Activated naive CD8-positive, alpha-beta T cell (primary cell): Measurements from ENCODE around the gene BZW1.

Experiments
- H3K27ac Mint-ChIP-seq: one replicate; pipeline ENCODE4 v1.8.0; 2021; ENCODE audit warnings: mixed read lengths
- H3K27me3 Mint-ChIP-seq: one replicate; pipeline ENCODE4 v1.8.0; 2021; ENCODE audit warnings: mixed read lengths
- H3K36me3 Mint-ChIP-seq: one replicate; pipeline ENCODE4 v1.8.0; 2021; ENCODE audit warnings: mixed read lengths
- H3K4me1 Mint-ChIP-seq: one replicate; pipeline ENCODE4 v1.8.0; 2021; ENCODE audit warnings: low read depth, mixed read lengths
- H3K4me3 Mint-ChIP-seq: one replicate; pipeline ENCODE4 v1.8.0; 2021; ENCODE audit warnings: mild to moderate bottlenecking, mixed read lengths
- H3K9me3 Mint-ChIP-seq: one replicate; pipeline ENCODE4 v1.8.0; 2021; ENCODE audit warnings: low read depth, mixed read lengths

BZW1 gene

DNA sequence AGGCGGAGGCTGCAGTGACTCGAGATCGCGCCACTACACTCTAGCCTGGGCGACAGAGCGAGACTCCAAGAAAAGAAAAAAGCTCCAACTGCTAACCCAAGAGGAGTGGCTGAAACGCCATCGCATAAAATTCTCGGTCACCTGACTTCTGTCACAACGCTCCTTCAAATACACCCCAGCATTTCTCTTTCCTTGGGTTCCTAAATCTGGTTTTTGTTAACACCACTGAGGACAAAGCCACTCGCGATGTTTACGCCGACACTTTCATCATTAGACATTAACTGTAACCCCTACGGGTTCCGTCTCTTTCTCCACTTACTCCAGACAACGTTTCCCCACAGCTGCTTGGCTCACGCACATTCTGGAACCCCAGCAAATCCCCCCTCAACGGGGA is 52.1 kb downstream of the BZW1 start:
- Mint-ChIP-seq H3K9me3 (no peaks in the 10 kb centered on the region), H3K27me3 (no peaks in the 10 kb centered on the region), H3K4me3 (peak overlapping the region; percentile 98), H3K36me3 (peaks cover 27% of the 10 kb centered on the region), H3K4me1 (peaks cover 44% of the 10 kb centered on the region), H3K27ac (peak overlapping the region; percentile 100)

DNA sequence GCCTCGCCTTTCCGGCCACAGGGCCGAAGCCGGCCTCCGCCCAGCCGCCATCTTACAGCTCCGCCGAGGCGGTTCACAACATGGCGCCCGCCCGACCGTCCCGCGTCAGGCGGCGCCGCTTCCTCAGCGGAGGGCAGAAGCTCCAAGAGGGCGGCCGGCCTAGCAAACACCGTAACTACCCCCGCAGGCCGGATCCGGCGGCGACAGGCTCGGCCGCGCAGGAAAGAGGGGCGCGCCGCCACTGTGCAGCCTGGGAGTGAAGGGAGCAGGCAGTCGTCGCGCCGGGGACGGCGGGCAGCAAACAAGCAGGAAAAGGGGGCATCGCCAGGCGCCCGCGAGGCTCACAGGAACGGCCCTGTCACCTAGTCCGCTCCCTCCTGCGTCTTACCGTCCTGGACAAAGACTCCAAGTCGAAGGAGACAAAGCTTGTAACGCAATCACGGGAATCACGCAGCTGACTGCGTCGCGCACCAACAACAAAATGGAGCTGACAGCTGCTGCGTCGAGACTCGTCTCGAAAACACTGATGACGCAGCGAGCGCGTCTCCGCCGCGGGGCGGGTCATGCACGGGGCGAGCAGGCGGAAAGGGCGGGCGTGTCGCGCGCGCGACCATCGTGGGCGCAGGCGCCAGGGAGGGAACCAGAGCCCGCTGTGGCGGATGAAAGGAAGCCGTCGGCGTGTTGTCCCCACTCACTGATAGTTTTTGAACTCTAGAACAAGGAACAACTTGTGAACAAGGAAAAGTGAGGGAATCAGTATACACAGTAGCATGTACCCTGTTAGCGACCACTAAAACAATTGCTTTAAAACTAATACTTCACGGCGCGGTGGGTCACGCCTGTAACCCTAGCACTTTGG is 52.7 kb downstream of the BZW1 start, which contains the start of gene CLK1:
Gene CLK1, minus strand, starts transcription at position 483 of the 859 bp plus-strand sequence. CDS start 2,796 bp downstream, outside the sequence.
- H3K27me3 Mint-ChIP-seq, result no peaks in the 10 kb centered on the region
- H3K4me1 Mint-ChIP-seq, result peaks cover 43% of the 10 kb centered on the region
- peak within 1 kb of the TSS; percentile 100 for H3K27ac Mint-ChIP-seq
- peak within 1 kb of the TSS; percentile 98 for H3K4me3 Mint-ChIP-seq
- no peaks in the 10 kb centered on the region for H3K9me3 Mint-ChIP-seq
- peaks cover 25% of the 10 kb centered on the region for H3K36me3 Mint-ChIP-seq

DNA sequence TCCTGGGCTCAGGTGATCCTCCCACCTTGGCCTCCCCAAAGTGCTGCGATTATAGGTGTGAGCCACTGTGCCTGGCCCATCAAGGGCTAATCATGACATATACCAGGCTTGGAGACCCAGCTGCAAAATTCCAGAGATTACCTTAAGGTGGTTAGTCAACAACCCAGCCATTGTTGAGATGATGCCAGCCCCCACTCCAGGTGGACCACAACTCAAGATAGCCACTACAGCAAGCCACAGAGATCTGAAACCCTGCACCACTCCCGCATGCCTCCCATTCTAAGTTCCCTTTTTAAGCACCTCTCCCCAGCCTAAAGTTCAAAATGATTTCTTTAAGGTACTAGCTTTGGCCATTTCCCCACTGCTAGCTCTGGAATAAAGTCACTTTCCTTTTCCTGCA is 57.3 kb downstream of the BZW1 start:
- peaks cover 20% of the 10 kb centered on the region for H3K4me1 Mint-ChIP-seq
- H3K36me3 Mint-ChIP-seq, result peaks cover 4% of the 10 kb centered on the region
- H3K27ac Mint-ChIP-seq, result peak overlapping the region; percentile 79
- no peaks in the 10 kb centered on the region for H3K9me3 Mint-ChIP-seq
- no peaks in the 10 kb centered on the region for H3K27me3 Mint-ChIP-seq
- H3K4me3 Mint-ChIP-seq, result no peak overlapping the region

DNA sequence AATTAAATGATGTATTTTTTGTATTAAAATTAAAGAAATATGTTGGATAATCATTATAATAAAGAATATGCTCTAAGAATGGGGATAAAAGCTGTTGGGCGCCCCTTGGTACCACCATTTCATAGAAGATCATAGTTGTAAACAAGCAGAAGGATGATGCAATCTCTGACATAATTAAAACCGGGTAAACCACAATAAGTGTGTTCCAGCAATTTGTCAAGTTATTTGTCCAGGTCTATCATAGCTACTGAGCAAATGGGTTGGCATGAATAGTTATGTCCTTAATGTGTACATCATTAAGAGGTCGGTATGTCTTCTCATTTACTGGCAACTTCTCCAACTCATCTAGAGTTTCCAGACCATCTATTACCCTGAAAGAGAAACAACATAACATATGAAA is 59.4 kb downstream of the BZW1 start:
- no peaks in the 10 kb centered on the region for H3K27me3 Mint-ChIP-seq

DNA sequence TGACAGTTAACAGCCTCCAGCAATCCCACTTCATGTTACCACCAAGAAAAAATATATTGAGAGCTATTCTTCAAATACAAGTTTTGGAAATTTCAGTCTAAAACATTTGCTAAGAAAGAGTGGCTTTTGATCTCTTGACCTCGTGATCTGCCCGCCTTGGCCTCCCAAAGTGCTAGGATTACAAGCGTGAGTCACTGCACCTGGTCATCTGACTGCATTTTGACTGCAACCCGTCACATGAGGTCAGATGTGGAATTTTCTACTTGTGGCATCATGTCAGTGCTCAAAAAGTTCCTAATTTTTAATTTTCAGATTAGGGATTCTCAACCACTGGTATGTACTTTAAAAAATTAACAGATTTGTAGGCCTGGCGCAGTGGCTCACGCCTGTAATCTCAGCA is 61.9 kb downstream of the BZW1 start:
- H3K4me1 Mint-ChIP-seq, result peaks cover 9% of the 10 kb centered on the region
- peaks cover 7% of the 10 kb centered on the region for H3K36me3 Mint-ChIP-seq
- H3K27me3 Mint-ChIP-seq, result no peaks in the 10 kb centered on the region
- H3K4me3 Mint-ChIP-seq, result no peak overlapping the region
- H3K9me3 Mint-ChIP-seq, result no peaks in the 10 kb centered on the region
- H3K27ac Mint-ChIP-seq, result no peak overlapping the region

More for the DNA sequence above, 59.4 kb downstream of the BZW1 start:
- Mint-ChIP-seq H3K4me1 (peaks cover 12% of the 10 kb centered on the region), H3K4me3 (no peak overlapping the region), H3K9me3 (no peaks in the 10 kb centered on the region), H3K36me3 (peaks cover 4% of the 10 kb centered on the region), H3K27ac (peak overlapping the region; percentile 50)
